Loucy (cell line): ENCODE results near the gene SAMD1.

Experiments
- H2AFZ ChIP-seq: fragments of 200-600 bp; sonication (generic); 2 replicates; pipeline ENCODE4 v1.6.0; 2016; ENCODE audit warnings: antibody characterized with exemption, mild to moderate bottlenecking, low read length, moderate library complexity
- H3F3A ChIP-seq: fragments of 200-600 bp; 2 replicates; pipeline ENCODE4 v1.6.0; 2016; ENCODE audit warnings: antibody characterized with exemption, low read depth, mild to moderate bottlenecking
- H3K27me3 ChIP-seq: fragments of 200-600 bp; sonication (generic); 2 replicates; pipeline ENCODE4 v1.6.1; 2014; ENCODE audit warnings: low read length, mild to moderate bottlenecking; ENCODE audit not compliant: insufficient read depth, poor library complexity, severe bottlenecking
- H3K36me3 ChIP-seq: fragments of 200-600 bp; sonication (generic); 2 replicates; pipeline ENCODE4 v1.6.1; 2016; ENCODE audit warnings: low read length; ENCODE audit not compliant: insufficient read depth
- H3K4me1 ChIP-seq: fragments of 200-600 bp; sonication (generic); 2 replicates; pipeline ENCODE4 v1.5.1; 2014; ENCODE audit warnings: low read length, mild to moderate bottlenecking; ENCODE audit not compliant: insufficient read depth, poor library complexity, severe bottlenecking
- H3K4me2 ChIP-seq: fragments of 200-600 bp; sonication (generic); 2 replicates; pipeline ENCODE4 v1.6.0; 2014; ENCODE audit warnings: antibody characterized with exemption, low read length, low read depth, mild to moderate bottlenecking; ENCODE audit not compliant: poor library complexity, severe bottlenecking
- H3K4me3 ChIP-seq: fragments of 200-600 bp; sonication (generic); 2 replicates; pipeline ENCODE4 v1.5.1; 2014; ENCODE audit warnings: low read length, mild to moderate bottlenecking, mixed read lengths; ENCODE audit not compliant: poor library complexity, severe bottlenecking
- H3K79me2 ChIP-seq: fragments of 200-600 bp; sonication (generic); 2 replicates; pipeline ENCODE4 v1.6.1; 2014; ENCODE audit warnings: low read length; ENCODE audit not compliant: insufficient read depth
- H3K9ac ChIP-seq: fragments of 200-600 bp; sonication (generic); 2 replicates; pipeline ENCODE4 v1.6.0; 2014; ENCODE audit warnings: mild to moderate bottlenecking, low read depth, low read length, moderate library complexity; ENCODE audit not compliant: poor library complexity, severe bottlenecking
- H3K9me2 ChIP-seq: fragments of 200-600 bp; sonication (generic); replicated peaks from 2 replicates; pipeline ENCODE4 v1.6.1; 2016; ENCODE audit warnings: low read depth, low read length, mixed read lengths
- H3K9me3 ChIP-seq: fragments of 200-600 bp; sonication (generic); 2 replicates; pipeline ENCODE4 v1.6.1; 2014; ENCODE audit warnings: mild to moderate bottlenecking, antibody characterized with exemption, low read length, low read depth; ENCODE audit not compliant: insufficient read depth
- H4K20me1 ChIP-seq: fragments of 200-600 bp; sonication (generic); 2 replicates; pipeline ENCODE4 v1.6.0; 2014; ENCODE audit warnings: antibody characterized with exemption, low read length, mild to moderate bottlenecking; ENCODE audit not compliant: insufficient read depth, poor library complexity, severe bottlenecking
- EZH2phosphoT487 ChIP-seq: fragments of 200-600 bp; IDR thresholded peaks from 2 replicates; pipeline ENCODE4 v1.6.1; 2018; ENCODE audit warnings: antibody characterized with exemption, mild to moderate bottlenecking, moderate library complexity, borderline replicate concordance
- TF ChIP-seq, protein P1 (sequence below): fragments of 200-600 bp; sonication (generic); conservative IDR thresholded peaks from 2 replicates; pipeline ENCODE4 v1.5.1; 2014; ENCODE audit warnings: mild to moderate bottlenecking, antibody characterized with exemption, low read length

Gene SAMD1

GRCh38 chr19:14061081-14061749 lies 29.3 kb downstream of the SAMD1 start:
- Histone ChIP-seq H3K36me3 (no peaks in the 10 kb centered on the region), H3K79me2 (no peaks in the 10 kb centered on the region), H4K20me1 (no peaks in the 10 kb centered on the region), H3K9me3 (no peaks in the 10 kb centered on the region), H3K27me3 (no peaks in the 10 kb centered on the region), H3K4me1 (no peaks in the 10 kb centered on the region), H3K4me3 (no peak overlapping the region), H3K4me2 (no peak overlapping the region), H3K9ac (no peak overlapping the region), H3F3A (no peaks in the 10 kb centered on the region), H3K9me2 (no peaks in the 10 kb centered on the region), H2AFZ (no peak overlapping the region)
- TF ChIP-seq, protein P1, sequence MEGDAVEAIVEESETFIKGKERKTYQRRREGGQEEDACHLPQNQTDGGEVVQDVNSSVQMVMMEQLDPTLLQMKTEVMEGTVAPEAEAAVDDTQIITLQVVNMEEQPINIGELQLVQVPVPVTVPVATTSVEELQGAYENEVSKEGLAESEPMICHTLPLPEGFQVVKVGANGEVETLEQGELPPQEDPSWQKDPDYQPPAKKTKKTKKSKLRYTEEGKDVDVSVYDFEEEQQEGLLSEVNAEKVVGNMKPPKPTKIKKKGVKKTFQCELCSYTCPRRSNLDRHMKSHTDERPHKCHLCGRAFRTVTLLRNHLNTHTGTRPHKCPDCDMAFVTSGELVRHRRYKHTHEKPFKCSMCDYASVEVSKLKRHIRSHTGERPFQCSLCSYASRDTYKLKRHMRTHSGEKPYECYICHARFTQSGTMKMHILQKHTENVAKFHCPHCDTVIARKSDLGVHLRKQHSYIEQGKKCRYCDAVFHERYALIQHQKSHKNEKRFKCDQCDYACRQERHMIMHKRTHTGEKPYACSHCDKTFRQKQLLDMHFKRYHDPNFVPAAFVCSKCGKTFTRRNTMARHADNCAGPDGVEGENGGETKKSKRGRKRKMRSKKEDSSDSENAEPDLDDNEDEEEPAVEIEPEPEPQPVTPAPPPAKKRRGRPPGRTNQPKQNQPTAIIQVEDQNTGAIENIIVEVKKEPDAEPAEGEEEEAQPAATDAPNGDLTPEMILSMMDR, result no peak
- no peak for TF ChIP-seq EZH2phosphoT487

DNA sequence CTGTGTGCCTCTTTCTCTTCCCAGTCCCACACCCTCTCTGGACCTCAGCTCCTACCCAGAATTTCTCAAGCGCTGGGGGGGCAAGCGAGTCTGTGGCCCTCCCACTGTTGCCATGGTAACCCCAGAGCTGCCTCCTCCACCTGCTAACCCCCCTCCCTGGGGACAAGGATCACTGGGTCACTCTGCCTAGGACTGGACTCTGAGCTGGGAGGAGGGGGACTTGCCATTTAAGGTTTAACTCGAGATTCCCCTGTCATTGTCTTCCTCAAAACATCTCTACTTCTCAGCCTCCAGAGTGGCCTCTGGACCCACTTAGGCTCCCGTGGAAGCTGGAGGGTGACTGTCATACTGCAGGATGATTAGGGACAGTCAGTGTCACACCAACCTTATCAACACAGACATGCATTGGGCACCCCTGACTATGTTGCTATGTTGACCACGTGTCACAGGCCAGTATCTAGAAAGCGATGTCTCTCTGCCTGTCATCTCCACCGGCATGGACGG lies 30.8 kb downstream of the SAMD1 start:
- H3F3A ChIP-seq, result no peaks in the 10 kb centered on the region
- H3K27me3 ChIP-seq, result no peaks in the 10 kb centered on the region
- H3K9me2 ChIP-seq, result no peaks in the 10 kb centered on the region
- H2AFZ ChIP-seq, result no peak overlapping the region
- TF ChIP-seq EZH2phosphoT487, result no peak
- TF ChIP-seq, protein P1, result no peak
- no peaks in the 10 kb centered on the region for H3K9me3 ChIP-seq
- no peak overlapping the region for H3K9ac ChIP-seq
- H3K79me2 ChIP-seq, result no peaks in the 10 kb centered on the region
- H3K4me2 ChIP-seq, result no peak overlapping the region
- no peaks in the 10 kb centered on the region for H3K4me1 ChIP-seq
- no peaks in the 10 kb centered on the region for H3K36me3 ChIP-seq
- H3K4me3 ChIP-seq, result no peak overlapping the region
- no peaks in the 10 kb centered on the region for H4K20me1 ChIP-seq

GRCh38 chr19:14059093-14059480 lies 31.5 kb downstream of the SAMD1 start:
- H3K4me3 ChIP-seq, result no peak overlapping the region
- H3K9ac ChIP-seq, result no peak overlapping the region
- no peaks in the 10 kb centered on the region for H3K36me3 ChIP-seq
- H4K20me1 ChIP-seq, result no peaks in the 10 kb centered on the region
- H3K4me2 ChIP-seq, result no peak overlapping the region
- no peaks in the 10 kb centered on the region for H3K79me2 ChIP-seq
- H3K4me1 ChIP-seq, result no peaks in the 10 kb centered on the region
- TF ChIP-seq, protein P1, result peak; percentile 87
- no peak for TF ChIP-seq EZH2phosphoT487
- no peaks in the 10 kb centered on the region for H3K9me2 ChIP-seq
- H2AFZ ChIP-seq, result no peak overlapping the region
- no peaks in the 10 kb centered on the region for H3K9me3 ChIP-seq
- H3K27me3 ChIP-seq, result no peaks in the 10 kb centered on the region
- no peaks in the 10 kb centered on the region for H3F3A ChIP-seq
